IPS-15b (cell line): ENCODE data around the gene ETS1.

ENCODE experiments used
- H3K27me3 ChIP-seq: one replicate; pipeline ENCODE4 v1.6.1; 2013; ENCODE audit warnings: low read length; ENCODE audit not compliant: control insufficient read depth, insufficient read depth
- H3K36me3 ChIP-seq: one replicate; pipeline ENCODE4 v1.6.1; 2013; ENCODE audit warnings: low read length; ENCODE audit not compliant: control insufficient read depth, insufficient read depth
- H3K4me1 ChIP-seq: one replicate; pipeline ENCODE4 v1.6.1; 2013; ENCODE audit warnings: mild to moderate bottlenecking, low read length; ENCODE audit not compliant: control insufficient read depth, insufficient read depth
- H3K4me3 ChIP-seq: one replicate; pipeline ENCODE4 v1.5.1; 2013; ENCODE audit warnings: low read depth, low read length
- H3K9ac ChIP-seq: one replicate; pipeline ENCODE4 v1.6.1; 2013; ENCODE audit warnings: low read depth, mild to moderate bottlenecking, low read length
- H3K9me3 ChIP-seq: one replicate; pipeline ENCODE4 v1.6.1; 2013; ENCODE audit warnings: mild to moderate bottlenecking, low read length; ENCODE audit not compliant: control insufficient read depth, insufficient read depth

The ETS1 gene

DNA sequence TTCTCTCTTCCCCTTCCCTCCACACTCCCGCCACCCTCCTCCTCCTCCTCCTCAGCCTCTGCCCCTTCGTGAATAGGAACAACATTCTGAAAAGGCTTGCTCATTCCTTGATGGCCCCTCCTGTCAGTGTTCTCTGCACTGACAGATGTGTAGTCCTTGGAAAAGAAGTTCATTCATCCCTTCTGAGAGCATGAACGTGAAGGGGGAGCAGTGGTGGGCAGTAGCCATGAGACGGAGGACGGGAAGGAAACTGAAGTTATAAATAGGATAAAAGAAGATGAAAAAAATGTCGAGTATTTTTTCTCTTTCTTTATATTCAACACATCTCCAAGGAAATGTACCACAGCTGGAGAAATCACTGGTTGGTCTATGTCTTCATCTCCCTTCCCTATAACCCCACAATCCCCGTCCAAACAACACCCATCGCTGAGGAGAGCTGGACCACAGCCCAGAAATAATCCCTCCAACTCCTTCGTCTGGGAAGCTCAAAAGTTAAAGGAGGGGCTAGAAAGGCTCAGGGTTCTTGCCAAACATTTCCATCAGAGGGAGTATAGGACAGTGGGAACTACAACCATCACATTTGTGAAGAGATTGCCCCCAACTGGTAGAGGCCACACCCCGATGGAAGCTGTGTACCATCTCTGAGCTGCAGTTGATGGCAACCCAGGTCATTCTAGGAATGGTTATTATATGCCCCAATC is 33.5 kb downstream of the ETS1 start:
- H3K9me3 ChIP-seq = no peaks in the 10 kb centered on the region
- H3K4me3 ChIP-seq = no peak overlapping the region
- H3K27me3 ChIP-seq = peaks cover 51% of the 10 kb centered on the region
- peaks cover 16% of the 10 kb centered on the region for H3K4me1 ChIP-seq
- H3K9ac ChIP-seq = no peak overlapping the region
- no peaks in the 10 kb centered on the region for H3K36me3 ChIP-seq

GRCh38 chr11:128552783-128553661 is 34.3 kb downstream of the ETS1 start:
- Histone ChIP-seq H3K4me1 (peaks cover 16% of the 10 kb centered on the region), H3K27me3 (peaks cover 57% of the 10 kb centered on the region), H3K9ac (no peak overlapping the region), H3K4me3 (no peak overlapping the region), H3K36me3 (no peaks in the 10 kb centered on the region), H3K9me3 (no peaks in the 10 kb centered on the region)

DNA sequence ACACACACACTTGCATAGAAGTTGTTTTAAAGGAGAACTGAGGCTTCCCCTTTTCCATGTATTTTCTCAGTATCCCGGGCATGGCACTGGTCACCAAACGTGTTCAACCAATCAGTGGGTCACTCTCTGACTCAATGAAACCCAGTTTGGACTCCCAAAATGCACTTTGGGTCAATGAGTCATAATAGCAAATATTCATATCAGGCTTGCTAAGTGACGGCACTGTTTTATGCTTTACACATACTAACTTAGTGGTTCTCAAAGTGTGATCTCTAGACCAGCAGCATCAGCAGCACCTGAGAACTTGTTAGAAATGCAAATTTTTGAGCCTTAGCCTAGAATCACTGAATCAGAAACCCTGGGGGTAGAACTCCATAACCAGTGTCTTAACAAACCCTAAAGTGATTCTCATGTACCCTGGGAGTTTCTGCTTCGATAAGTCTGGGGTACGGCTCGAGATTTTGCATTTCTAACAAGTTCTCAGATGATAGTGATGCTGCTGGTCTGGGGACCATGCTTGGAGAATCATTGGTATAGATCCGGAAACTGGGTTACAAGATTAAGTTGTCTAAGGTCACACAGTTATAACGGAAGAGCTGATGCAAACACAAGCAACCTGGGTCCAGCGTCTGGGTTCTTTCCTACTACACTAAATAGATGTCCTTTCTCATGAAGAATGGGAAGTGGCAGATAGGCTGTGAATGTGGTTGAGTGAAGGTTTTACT is 35.6 kb downstream of the ETS1 start:
- Histone ChIP-seq H3K4me1 (peaks cover 16% of the 10 kb centered on the region), H3K9me3 (no peaks in the 10 kb centered on the region), H3K36me3 (no peaks in the 10 kb centered on the region), H3K27me3 (peaks cover 69% of the 10 kb centered on the region), H3K9ac (no peak overlapping the region), H3K4me3 (no peak overlapping the region)

- Histone ChIP-seq H3K9ac (no peak overlapping the region), H3K4me3 (no peak overlapping the region), H3K27me3 (peaks cover 76% of the 10 kb centered on the region), H3K9me3 (no peaks in the 10 kb centered on the region), H3K36me3 (no peaks in the 10 kb centered on the region), H3K4me1 (peaks cover 16% of the 10 kb centered on the region)
These were observed 36.3 kb downstream of the ETS1 start for GRCh38 chr11:128551058-128551457.

- H3K4me1 ChIP-seq = peaks cover 16% of the 10 kb centered on the region
- no peak overlapping the region for H3K9ac ChIP-seq
- H3K27me3 ChIP-seq = peaks cover 84% of the 10 kb centered on the region
- no peaks in the 10 kb centered on the region for H3K36me3 ChIP-seq
- H3K9me3 ChIP-seq = no peaks in the 10 kb centered on the region
- H3K4me3 ChIP-seq = no peak overlapping the region
These were observed 37.0 kb downstream of the ETS1 start for GRCh38 chr11:128550261-128550821.

- H3K27me3 ChIP-seq = peaks cover 92% of the 10 kb centered on the region
- H3K9me3 ChIP-seq = no peaks in the 10 kb centered on the region
- H3K4me1 ChIP-seq = peaks cover 20% of the 10 kb centered on the region
- peak overlapping the region; percentile 48 for H3K4me3 ChIP-seq
- H3K36me3 ChIP-seq = no peaks in the 10 kb centered on the region
- H3K9ac ChIP-seq = no peak overlapping the region
These were observed 38.0 kb downstream of the ETS1 start for GRCh38 chr11:128549256-128549944.

DNA sequence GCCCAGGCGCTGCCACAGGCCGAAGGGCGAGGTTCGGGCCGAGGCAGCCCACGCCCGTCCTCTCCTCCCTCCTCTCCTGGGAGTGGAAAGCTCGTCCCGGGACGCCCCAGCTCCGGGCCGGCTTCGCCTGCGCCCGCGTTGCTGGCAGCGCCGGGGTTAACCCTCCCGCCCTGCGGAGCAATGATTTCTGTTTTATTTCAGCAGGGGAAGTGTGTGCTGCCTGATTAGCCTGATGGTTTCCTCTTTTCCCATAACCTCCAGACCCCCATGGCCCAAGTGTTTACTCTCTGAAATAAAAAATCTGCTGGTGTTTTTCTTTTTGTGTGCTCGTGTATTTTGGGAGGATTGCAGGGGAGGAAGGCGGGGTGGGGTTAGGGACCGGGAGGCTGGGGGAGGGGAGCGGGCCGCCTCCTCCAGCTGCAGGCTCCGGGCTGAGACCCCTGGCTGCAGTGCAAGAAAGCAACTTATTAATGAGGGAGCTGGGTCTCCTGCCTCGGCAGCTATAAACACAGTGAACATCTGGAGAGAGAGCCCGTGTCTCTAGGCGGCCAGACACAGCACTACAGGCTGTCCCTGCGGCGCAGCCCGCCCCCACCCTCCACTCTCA is 38.6 kb downstream of the ETS1 start:
- peaks cover 89% of the 10 kb centered on the region for H3K27me3 ChIP-seq
- H3K9ac ChIP-seq = no peak overlapping the region
- H3K9me3 ChIP-seq = no peaks in the 10 kb centered on the region
- peaks cover 21% of the 10 kb centered on the region for H3K4me1 ChIP-seq
- peak overlapping the region; percentile 48 for H3K4me3 ChIP-seq
- H3K36me3 ChIP-seq = no peaks in the 10 kb centered on the region

- H3K27me3 ChIP-seq = peaks cover 86% of the 10 kb centered on the region
- peak overlapping the region; percentile 48 for H3K4me3 ChIP-seq
- peaks cover 21% of the 10 kb centered on the region for H3K4me1 ChIP-seq
- no peaks in the 10 kb centered on the region for H3K36me3 ChIP-seq
- H3K9ac ChIP-seq = no peak overlapping the region
- no peaks in the 10 kb centered on the region for H3K9me3 ChIP-seq
These were observed 39.3 kb downstream of the ETS1 start for GRCh38 chr11:128547946-128548648.

DNA sequence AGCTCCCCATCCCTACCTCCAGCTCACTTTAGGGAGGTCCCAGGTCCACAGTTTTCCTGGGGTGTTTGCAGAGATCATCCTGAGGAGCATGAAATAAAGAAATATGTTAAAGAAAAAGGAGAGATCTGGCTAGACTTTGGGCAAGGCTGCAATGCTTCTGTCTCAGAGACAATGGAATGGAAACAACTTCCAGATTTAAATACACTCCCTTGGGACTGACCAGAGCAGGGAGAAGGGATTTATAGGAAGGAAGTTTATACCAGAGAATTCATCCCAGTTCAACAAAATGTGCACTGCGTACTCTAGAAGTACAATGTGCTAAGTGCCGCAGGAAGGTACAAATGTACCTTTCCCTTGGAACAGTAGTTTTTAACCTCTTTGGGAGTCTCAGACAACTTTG is 40.4 kb downstream of the ETS1 start:
- no peaks in the 10 kb centered on the region for H3K9me3 ChIP-seq
- peaks cover 21% of the 10 kb centered on the region for H3K4me1 ChIP-seq
- H3K9ac ChIP-seq = no peak overlapping the region
- H3K4me3 ChIP-seq = no peak overlapping the region
- H3K36me3 ChIP-seq = no peaks in the 10 kb centered on the region
- peaks cover 74% of the 10 kb centered on the region for H3K27me3 ChIP-seq

- peak overlapping the region; percentile 4 for H3K4me3 ChIP-seq
- H3K9ac ChIP-seq = no peak overlapping the region
- peaks cover 54% of the 10 kb centered on the region for H3K27me3 ChIP-seq
- H3K9me3 ChIP-seq = no peaks in the 10 kb centered on the region
- no peaks in the 10 kb centered on the region for H3K36me3 ChIP-seq
- peaks cover 6% of the 10 kb centered on the region for H3K4me1 ChIP-seq
These were observed 42.8 kb downstream of the ETS1 start for GRCh38 chr11:128544471-128545051.
